ENCODE measurements around the gene MUS81. TPM values are rescaled to one million over a fixed set of nuclear protein-coding genes. Genes with fewer than 3 reads are reported as not detected.

The MUS81 gene
- total RNA-seq, 2 donors from 2014 or later = 64.3 to 68.6 TPM

GRCh38 chr11:65900125-65900898 lies 40.1 kb downstream of the MUS81 start, which contains the start of gene FOSL1:
Gene FOSL1 (minus strand): TSS chr11:65900388. CDS start chr11:65900339, 49 bp downstream.
- WGBS = 2% methylated on average over 70 of the region's 80 CpGs
- intact Hi-C loops (cut with DNase I) = no loop called here

GRCh38 chr11:65900899-65901180 lies 40.6 kb downstream of the MUS81 start:
- 72% methylated on average over 11 of the region's 11 CpGs for WGBS
- TF ChIP-seq POLR2A (IDR thresholded peaks at IDR 0.05) = no peak
- TF ChIP-seq CTCF (IDR thresholded peaks at IDR 0.05) = no peak
- no peak for TF ChIP-seq POLR2AphosphoS5 (IDR thresholded peaks at IDR 0.05)
- no peak for DNase-seq (ENCODE audit: low spot score)
- Histone ChIP-seq H3K36me3 (no peaks in the 10 kb centered on the region), H3K27ac (peak overlapping the region; percentile 9 to 32), H3K4me3 (peak overlapping the region in 1 of 2 donors; percentile 45), H3K27me3 (replicated peaks; ENCODE audit: insufficient read depth) (no peaks in the 10 kb centered on the region), H3K9me3 (no peaks in the 10 kb centered on the region), H3K4me1 (replicated peaks) (no peaks in the 10 kb centered on the region)
- intact Hi-C loops (cut with DNase I) = no loop called here

More at GRCh38 chr11:65900125-65900898, 40.1 kb downstream of the MUS81 start, which contains the start of gene FOSL1:
- no peaks in the 10 kb centered on the region for H3K9me3 ChIP-seq
- peak; percentile 88 for TF ChIP-seq POLR2AphosphoS5 (IDR thresholded peaks at IDR 0.05)
- TF ChIP-seq POLR2A (IDR thresholded peaks at IDR 0.05) = peak; percentile 86
- no peak for TF ChIP-seq CTCF (IDR thresholded peaks at IDR 0.05)
- peak within 1 kb of the TSS; percentile 32 to 53 for H3K27ac ChIP-seq
- peak; percentile 90 for DNase-seq (ENCODE audit: low spot score)
- H3K4me1 ChIP-seq (replicated peaks) = no peaks in the 10 kb centered on the region
- H3K36me3 ChIP-seq = no peaks in the 10 kb centered on the region
- H3K4me3 ChIP-seq = peak within 1 kb of the TSS; percentile 43 to 45
- H3K27me3 ChIP-seq (replicated peaks; ENCODE audit: insufficient read depth) = no peaks in the 10 kb centered on the region

GRCh38 chr11:65903068-65903481 lies 42.8 kb downstream of the MUS81 start:
- intact Hi-C loops (cut with DNase I) = no loop called here
- H3K4me1 ChIP-seq (replicated peaks) = no peaks in the 10 kb centered on the region
- no peaks in the 10 kb centered on the region for H3K27me3 ChIP-seq (replicated peaks; ENCODE audit: insufficient read depth)
- H3K27ac ChIP-seq = no peak overlapping the region
- DNase-seq (ENCODE audit: low spot score) = no peak
- no peaks in the 10 kb centered on the region for H3K9me3 ChIP-seq
- H3K4me3 ChIP-seq = no peak overlapping the region
- H3K36me3 ChIP-seq = no peaks in the 10 kb centered on the region
- no peak for TF ChIP-seq CTCF (IDR thresholded peaks at IDR 0.05)
- TF ChIP-seq POLR2A (IDR thresholded peaks at IDR 0.05) = no peak
- TF ChIP-seq POLR2AphosphoS5 (IDR thresholded peaks at IDR 0.05) = no peak
- 39% methylated on average over 5 of the region's 5 CpGs for WGBS

DNA sequence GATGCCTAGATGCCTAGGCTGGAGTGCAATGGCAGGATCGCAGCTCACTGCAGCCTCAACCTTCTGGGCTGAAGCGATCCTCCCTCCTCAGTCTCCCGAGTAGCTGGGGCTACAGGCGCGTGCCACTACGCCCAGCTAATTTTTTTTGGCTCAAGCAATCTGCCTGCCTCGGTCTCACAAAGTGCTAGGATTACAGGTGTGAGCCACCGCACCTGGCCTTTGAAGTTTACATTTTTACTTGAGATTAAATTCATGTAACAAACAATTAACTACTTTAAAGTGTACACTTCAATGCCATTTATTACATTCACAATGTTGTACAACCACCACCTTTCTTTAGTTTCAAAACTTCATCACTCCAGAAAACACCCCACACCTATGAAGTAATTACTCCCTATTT lies 43.5 kb downstream of the MUS81 start:
- H3K36me3 ChIP-seq = no peaks in the 10 kb centered on the region
- TF ChIP-seq POLR2A (IDR thresholded peaks at IDR 0.05) (no peak), POLR2AphosphoS5 (IDR thresholded peaks at IDR 0.05) (no peak), CTCF (IDR thresholded peaks at IDR 0.05) (no peak)
- no peak for DNase-seq (ENCODE audit: low spot score)
- no peaks in the 10 kb centered on the region for H3K9me3 ChIP-seq
- WGBS = 73% methylated on average over 8 of the region's 8 CpGs
- no peak overlapping the region for H3K27ac ChIP-seq
- intact Hi-C loops (cut with DNase I) = no loop called here
- no peaks in the 10 kb centered on the region for H3K4me1 ChIP-seq (replicated peaks)
- no peaks in the 10 kb centered on the region for H3K27me3 ChIP-seq (replicated peaks; ENCODE audit: insufficient read depth)
- no peak overlapping the region for H3K4me3 ChIP-seq

- intact Hi-C loops (cut with DNase I) = no loop called here
- Histone ChIP-seq H3K9me3 (no peaks in the 10 kb centered on the region), H3K4me3 (no peak overlapping the region), H3K4me1 (replicated peaks) (no peaks in the 10 kb centered on the region), H3K36me3 (no peaks in the 10 kb centered on the region), H3K27ac (no peak overlapping the region), H3K27me3 (replicated peaks; ENCODE audit: insufficient read depth) (no peaks in the 10 kb centered on the region)
- no peak for DNase-seq (ENCODE audit: low spot score)
- TF ChIP-seq POLR2AphosphoS5 (IDR thresholded peaks at IDR 0.05) (no peak), CTCF (IDR thresholded peaks at IDR 0.05) (no peak), POLR2A (IDR thresholded peaks at IDR 0.05) (no peak)
- WGBS = 90% methylated on average over 5 of the region's 5 CpGs
These were observed 46.4 kb downstream of the MUS81 start for GRCh38 chr11:65906602-65907001.
